ENCODE measurements around the gene ORM2. TPM values are rescaled to one million over a fixed set of nuclear protein-coding genes. Genes with fewer than 3 reads are reported as not detected.

The ORM2 gene
- total and polyA plus RNA-seq, 2 of the 13 experiments (the other 11 are each of a cell fraction or from before 2014, with no cell fraction given) = 565 to 824 TPM

DNA sequence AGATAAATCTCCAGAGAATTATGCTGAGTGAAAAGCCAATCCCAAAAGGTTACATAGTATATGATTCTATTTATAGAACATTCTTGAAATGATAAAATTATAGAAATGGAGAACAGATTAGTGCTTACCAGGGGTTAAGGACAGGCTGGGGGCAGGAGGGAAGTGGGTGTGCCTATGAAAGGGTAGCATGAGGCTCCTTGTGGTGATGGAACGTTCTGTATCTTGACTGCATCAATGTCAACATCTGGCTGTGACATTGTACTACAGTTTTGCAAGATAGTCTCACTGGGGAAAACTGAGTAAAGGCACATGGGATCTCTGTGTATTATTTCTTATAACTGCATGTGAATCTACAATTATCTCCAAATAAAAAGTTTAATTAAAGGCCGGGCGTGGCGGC lies 22.3 kb downstream of the ORM2 start (continued):
- TF ChIP-seq TAF15 (IDR thresholded peaks at IDR 0.05; ENCODE audit: low read depth, low read length, poor library complexity, severe bottlenecking) (no peak), AGO1 (IDR thresholded peaks at IDR 0.05; ENCODE audit: low read depth, low read length, poor library complexity, severe bottlenecking) (no peak), SIX4 (CRISPR knock-in tag; IDR thresholded peaks at IDR 0.05) (no peak), PAX8 (CRISPR knock-in tag; IDR thresholded peaks at IDR 0.05; ENCODE audit: borderline replicate concordance) (no peak), ZBTB20 (CRISPR knock-in tag; IDR thresholded peaks at IDR 0.05; ENCODE audit: borderline replicate concordance, low read depth) (no peak)
- TF ChIP-seq, protein P1, sequence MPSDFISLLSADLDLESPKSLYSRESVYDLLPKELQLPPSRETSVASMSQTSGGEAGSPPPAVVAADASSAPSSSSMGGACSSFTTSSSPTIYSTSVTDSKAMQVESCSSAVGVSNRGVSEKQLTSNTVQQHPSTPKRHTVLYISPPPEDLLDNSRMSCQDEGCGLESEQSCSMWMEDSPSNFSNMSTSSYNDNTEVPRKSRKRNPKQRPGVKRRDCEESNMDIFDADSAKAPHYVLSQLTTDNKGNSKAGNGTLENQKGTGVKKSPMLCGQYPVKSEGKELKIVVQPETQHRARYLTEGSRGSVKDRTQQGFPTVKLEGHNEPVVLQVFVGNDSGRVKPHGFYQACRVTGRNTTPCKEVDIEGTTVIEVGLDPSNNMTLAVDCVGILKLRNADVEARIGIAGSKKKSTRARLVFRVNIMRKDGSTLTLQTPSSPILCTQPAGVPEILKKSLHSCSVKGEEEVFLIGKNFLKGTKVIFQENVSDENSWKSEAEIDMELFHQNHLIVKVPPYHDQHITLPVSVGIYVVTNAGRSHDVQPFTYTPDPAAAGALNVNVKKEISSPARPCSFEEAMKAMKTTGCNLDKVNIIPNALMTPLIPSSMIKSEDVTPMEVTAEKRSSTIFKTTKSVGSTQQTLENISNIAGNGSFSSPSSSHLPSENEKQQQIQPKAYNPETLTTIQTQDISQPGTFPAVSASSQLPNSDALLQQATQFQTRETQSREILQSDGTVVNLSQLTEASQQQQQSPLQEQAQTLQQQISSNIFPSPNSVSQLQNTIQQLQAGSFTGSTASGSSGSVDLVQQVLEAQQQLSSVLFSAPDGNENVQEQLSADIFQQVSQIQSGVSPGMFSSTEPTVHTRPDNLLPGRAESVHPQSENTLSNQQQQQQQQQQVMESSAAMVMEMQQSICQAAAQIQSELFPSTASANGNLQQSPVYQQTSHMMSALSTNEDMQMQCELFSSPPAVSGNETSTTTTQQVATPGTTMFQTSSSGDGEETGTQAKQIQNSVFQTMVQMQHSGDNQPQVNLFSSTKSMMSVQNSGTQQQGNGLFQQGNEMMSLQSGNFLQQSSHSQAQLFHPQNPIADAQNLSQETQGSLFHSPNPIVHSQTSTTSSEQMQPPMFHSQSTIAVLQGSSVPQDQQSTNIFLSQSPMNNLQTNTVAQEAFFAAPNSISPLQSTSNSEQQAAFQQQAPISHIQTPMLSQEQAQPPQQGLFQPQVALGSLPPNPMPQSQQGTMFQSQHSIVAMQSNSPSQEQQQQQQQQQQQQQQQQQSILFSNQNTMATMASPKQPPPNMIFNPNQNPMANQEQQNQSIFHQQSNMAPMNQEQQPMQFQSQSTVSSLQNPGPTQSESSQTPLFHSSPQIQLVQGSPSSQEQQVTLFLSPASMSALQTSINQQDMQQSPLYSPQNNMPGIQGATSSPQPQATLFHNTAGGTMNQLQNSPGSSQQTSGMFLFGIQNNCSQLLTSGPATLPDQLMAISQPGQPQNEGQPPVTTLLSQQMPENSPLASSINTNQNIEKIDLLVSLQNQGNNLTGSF (CRISPR knock-in tag; IDR thresholded peaks at IDR 0.05) = no peak

DNA sequence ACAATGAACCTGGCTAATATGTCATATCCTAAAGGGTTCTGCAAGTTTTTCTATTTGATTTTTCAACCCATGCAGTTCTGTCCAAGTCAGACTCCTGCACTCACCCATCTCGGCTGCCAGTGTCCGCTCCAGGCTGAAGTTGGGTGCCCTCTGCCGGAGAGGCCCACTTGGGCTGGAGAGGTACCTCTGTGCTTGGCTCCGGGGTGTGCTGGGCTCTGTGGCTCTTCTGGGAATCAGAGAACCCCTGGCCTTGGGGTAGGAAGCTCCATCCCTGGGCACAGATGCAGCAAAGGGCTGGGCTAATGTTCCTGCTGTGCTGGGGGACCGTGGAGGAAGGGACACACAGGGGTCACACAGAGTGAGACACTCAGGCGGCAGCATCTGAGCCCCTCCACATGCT lies 26.2 kb downstream of the ORM2 start:
- CTCF ChIA-PET (ENCODE audit: low intra/inter-chr PET ratio, low total read pairs) = no interaction called here
- Histone ChIP-seq H4K20me1 (ENCODE audit: insufficient read depth, low read length) (no peaks in the 10 kb centered on the region), H3K4me2 (ENCODE audit: low read depth, low read length) (no peak overlapping the region), H3K9me3 (ENCODE audit: low read length) (no peaks in the 10 kb centered on the region), H3K9ac (ENCODE audit: insufficient read depth, low read depth, low read length) (no peak overlapping the region), H2AFZ (ENCODE audit: low read length) (no peak overlapping the region), H3K4me1 (ENCODE audit: insufficient read depth, low read length) (no peaks in the 10 kb centered on the region; the same call in 1 of the 2 replicates), H3K79me2 (ENCODE audit: insufficient read depth, low read length) (no peaks in the 10 kb centered on the region), H3K36me3 (replicated peaks in 1 of 2; ENCODE audit: control insufficient read depth in 1 of 2, insufficient read depth in 2 of 2, low read length in 2 of 2) (peaks cover 0 to 32% of the 10 kb centered on the region in 2 experiments; a peak in 2 of 5 replicates), H3K27ac (ENCODE audit: extremely low read length, insufficient read depth, low read length) (no peak overlapping the region), H3K27me3 (ENCODE audit: control insufficient read depth in 1 of 2, insufficient read depth in 2 of 2, low read length in 2 of 2) (no peaks in the 10 kb centered on the region), H3K4me3 (replicated peaks in 1 of 3; ENCODE audit: insufficient read depth in 1 of 3, low read depth in 2 of 3, low read length in 3 of 3) (no peak overlapping the region)
- POLR2A ChIA-PET = no interaction called here
- intact Hi-C loops (cut with micrococcal nuclease; ENCODE audit: unreplicated experiment) = no loop called here
- ATAC-seq = no peak
- in situ Hi-C loops (cut with HindIII; ENCODE audit: extremely low pct_ligation_motif_present, low pct_unique_long_range_greater_than_20kb) = no loop called here
- DNase-seq (ENCODE audit: low spot score) = no peak
- 96% methylated on average over 6 of the region's 6 CpGs for WGBS (ENCODE audit: low lambda C conversion rate)
- no TSS peak for BruUV-seq (replicated peaks)
- FAIRE-seq = no peak
- TF ChIP-seq XBP1 (CRISPR knock-in tag; IDR thresholded peaks at IDR 0.05) = no peak
- TF ChIP-seq ZNF329 (CRISPR knock-in tag; IDR thresholded peaks at IDR 0.05; ENCODE audit: low read depth) = no peak
- TF ChIP-seq ZNF121 (CRISPR knock-in tag; IDR thresholded peaks at IDR 0.05) = no peak
- TF ChIP-seq, protein P2, sequence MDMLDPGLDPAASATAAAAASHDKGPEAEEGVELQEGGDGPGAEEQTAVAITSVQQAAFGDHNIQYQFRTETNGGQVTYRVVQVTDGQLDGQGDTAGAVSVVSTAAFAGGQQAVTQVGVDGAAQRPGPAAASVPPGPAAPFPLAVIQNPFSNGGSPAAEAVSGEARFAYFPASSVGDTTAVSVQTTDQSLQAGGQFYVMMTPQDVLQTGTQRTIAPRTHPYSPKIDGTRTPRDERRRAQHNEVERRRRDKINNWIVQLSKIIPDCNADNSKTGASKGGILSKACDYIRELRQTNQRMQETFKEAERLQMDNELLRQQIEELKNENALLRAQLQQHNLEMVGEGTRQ (IDR thresholded peaks at IDR 0.05; ENCODE audit: low read depth, low read length) = no peak
- TF ChIP-seq, protein P2 (CRISPR knock-in tag; IDR thresholded peaks at IDR 0.05; ENCODE audit: borderline replicate concordance) = no peak
- TF ChIP-seq, protein P3, sequence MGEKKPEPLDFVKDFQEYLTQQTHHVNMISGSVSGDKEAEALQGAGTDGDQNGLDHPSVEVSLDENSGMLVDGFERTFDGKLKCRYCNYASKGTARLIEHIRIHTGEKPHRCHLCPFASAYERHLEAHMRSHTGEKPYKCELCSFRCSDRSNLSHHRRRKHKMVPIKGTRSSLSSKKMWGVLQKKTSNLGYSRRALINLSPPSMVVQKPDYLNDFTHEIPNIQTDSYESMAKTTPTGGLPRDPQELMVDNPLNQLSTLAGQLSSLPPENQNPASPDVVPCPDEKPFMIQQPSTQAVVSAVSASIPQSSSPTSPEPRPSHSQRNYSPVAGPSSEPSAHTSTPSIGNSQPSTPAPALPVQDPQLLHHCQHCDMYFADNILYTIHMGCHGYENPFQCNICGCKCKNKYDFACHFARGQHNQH (CRISPR knock-in tag; IDR thresholded peaks at IDR 0.05) = no peak
- TF ChIP-seq ZNF530 (CRISPR knock-in tag; IDR thresholded peaks at IDR 0.05; ENCODE audit: low read depth) = no peak
- no peak for TF ChIP-seq PAF1 (CRISPR knock-in tag; IDR thresholded peaks at IDR 0.05)
- TF ChIP-seq ZBTB42 (CRISPR knock-in tag; IDR thresholded peaks at IDR 0.05) = no peak
- no peak for TF ChIP-seq ZSCAN31 (CRISPR knock-in tag; IDR thresholded peaks at IDR 0.05; ENCODE audit: low read depth)

Measured in HepG2 (cell line).